GM18507 (cell line): ENCODE results near the gene LYL1.

ENCODE experiments used
- DNase-seq: peaks from one replicate; pipeline ENCODE4 v3.0.0; 2011; ENCODE audit warnings: low read depth; ENCODE audit not compliant: insufficient read length; ENCODE audit errors: extremely low spot score
- FAIRE-seq: peaks from 2 replicates; lab custom pipeline; 2011; peaks lifted over from hg19 to GRCh38; lab: Jason Lieb, UNC

The LYL1 gene

DNA sequence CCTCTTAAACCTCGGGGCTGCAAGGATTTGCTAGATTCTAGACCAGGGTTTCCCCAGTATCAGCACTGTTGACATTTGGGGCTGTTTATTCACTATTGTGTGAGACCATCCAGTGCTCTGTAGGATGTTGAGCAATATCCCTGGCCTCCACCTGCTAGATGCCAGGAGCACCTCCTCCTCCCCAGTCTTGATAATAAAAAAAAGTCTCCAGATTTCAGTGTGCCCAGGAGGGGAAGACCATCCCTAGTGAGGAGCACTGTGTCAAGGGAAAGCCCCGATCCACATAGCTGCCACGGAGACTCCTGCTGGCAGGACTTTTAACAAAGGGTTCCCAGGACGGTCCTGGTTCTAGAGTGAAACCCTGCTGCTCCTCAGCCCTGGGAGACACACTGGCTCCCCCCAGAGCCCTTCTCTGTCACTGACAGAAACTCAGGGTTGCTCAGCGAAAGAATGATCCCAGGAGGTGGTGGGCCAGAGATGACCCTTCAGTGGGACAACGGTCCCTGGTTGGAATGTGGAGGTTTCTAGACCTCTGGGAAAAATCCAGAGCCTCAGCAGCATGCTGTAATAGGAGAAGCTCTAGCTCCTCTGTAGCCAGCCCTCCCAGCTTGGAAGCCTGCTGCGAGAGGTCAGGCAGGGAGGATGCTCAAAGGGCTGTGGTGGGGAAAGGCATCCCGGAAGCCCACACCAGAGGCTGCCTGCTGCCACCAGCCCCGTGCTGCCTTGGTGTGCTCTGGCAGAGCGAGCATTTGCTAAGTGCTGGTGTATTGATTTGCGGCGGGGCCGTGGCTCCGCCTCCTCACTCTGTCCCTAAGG, 20.3 kb downstream of the LYL1 start:
- no peak for FAIRE-seq
- DNase-seq, result no peak

GRCh38 chr19:13079542-13079986, 23.1 kb downstream of the LYL1 start:
- FAIRE-seq (no peak), DNase-seq (no peak)

GRCh38 chr19:13078897-13079541, 23.6 kb downstream of the LYL1 start:
- FAIRE-seq, result no peak

GRCh38 chr19:13078381-13078780, 24.3 kb downstream of the LYL1 start:
- FAIRE-seq, result no peak
- no peak for DNase-seq

More at GRCh38 chr19:13078897-13079541, 23.6 kb downstream of the LYL1 start:
- no peak for DNase-seq

- DNase-seq (no peak), FAIRE-seq (no peak)
Measured at GRCh38 chr19:13077240-13077639, 25.4 kb downstream of the LYL1 start.

GRCh38 chr19:13076787-13077186, 25.9 kb downstream of the LYL1 start:
- no peak for FAIRE-seq

GRCh38 chr19:13076320-13076719, 26.3 kb downstream of the LYL1 start:
- FAIRE-seq (no peak), DNase-seq (no peak)

More at GRCh38 chr19:13076787-13077186, 25.9 kb downstream of the LYL1 start:
- DNase-seq, result no peak

GRCh38 chr19:13074378-13074777, 28.3 kb downstream of the LYL1 start:
- FAIRE-seq (no peak), DNase-seq (no peak)

GRCh38 chr19:13073263-13073662, 29.4 kb downstream of the LYL1 start:
- FAIRE-seq (no peak), DNase-seq (no peak)

DNA sequence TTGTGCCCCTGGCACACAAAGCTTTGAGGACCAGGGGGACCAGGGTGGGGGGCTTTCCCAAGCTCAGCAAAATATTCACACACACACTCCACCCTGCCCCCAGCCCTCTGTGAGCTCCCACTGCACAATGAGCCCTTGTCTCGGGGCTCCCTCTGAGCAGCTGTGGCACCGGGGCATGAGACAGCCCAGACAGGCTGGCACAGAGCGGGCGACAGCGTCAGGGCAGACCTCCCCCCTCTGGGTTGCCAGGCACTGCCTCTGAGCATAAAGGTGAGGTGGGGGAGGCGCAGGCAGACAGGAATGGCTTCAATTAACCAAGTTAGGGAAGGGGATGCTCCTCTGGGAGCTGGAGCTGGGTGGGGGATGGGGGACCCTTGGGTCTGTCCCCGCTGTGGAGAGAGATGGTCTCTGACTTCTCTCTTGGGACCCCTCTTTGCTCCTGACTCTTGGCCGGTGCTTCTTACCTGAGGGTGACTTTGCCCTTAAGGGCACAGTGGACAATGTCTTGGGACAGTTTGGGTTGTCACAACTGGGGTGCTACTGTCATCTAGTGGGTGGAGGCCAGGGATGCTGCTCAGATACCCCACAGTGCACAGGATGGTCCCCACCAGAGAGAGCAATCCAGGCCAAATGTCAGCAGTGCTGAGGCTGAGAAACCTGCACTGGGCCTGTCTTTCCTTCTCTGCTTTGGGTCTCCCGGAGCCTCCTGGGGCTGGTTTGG, 30.3 kb downstream of the LYL1 start:
- FAIRE-seq, result no peak

DNA sequence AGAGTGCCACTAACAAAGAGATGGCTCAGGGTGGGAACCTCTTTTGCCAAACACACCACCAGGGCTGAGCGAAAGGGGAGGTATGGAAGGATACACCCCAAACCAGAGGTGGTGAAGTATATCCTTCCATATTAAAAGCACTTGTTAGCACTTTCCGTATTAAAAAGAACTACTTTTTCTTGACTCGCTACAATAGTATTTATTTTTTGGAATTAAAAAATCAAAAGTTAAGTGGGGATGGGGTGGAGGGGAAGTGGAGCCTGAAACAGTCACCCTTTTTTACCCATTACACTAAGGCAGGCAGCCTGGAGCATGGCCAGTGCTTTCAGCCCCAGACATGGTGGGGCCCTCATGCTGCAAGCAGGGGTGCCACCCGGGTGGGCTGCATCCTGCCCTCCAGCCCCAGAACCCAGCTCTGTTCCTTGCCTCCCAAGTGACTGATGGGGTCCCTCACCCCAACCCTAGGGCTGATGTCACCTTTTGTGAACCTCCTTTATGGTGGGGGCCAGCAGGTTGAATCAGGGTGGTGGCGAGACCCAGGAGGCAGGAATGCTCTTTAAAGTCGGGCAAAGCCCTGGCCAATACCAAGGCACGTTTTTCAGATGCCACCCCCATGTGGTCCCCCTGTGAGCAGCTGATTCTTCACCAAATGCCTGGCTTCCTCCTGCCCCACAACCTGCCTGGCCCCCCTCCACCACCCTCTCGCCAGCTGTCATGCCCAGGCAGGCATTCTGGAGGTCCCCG, 31.0 kb downstream of the LYL1 start:
- no peak for DNase-seq
- FAIRE-seq, result no peak

More for the DNA sequence above, 30.3 kb downstream of the LYL1 start:
- no peak for DNase-seq

DNA sequence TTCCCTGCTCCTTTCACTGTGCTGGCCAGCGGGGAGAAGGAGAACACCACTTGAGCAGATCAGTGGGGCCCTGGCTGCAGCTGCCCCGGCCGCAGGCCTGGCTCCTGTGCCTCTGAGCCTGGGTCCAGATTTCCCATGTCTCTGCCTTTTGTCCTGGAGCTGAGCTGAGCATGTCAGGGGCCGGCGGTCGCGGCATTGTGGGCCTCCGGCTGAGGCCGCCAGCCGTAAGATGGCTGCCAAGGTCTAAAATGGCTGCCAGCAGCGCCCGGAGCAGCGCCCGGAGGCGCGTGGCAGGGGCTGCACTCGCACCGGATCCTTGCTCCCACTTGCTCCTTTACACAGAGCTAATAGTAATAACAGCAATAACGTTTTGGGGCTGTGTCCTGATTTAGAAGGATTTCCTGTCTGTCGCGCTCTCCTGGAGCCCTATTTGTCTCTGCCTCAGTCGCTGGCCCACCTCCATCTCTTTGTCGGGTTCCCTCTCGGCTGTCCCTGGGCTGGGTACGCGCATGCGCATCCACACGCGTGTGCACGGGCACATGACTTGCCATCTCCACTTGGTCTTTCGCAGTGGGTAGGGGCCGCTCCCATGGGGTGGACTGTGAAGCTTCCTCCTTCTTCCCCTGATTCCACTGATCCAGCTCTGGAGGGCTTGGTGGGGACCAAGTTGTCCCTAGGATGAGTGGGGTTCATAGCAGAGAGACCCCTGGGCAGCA, 32.1 kb downstream of the LYL1 start:
- DNase-seq, result no peak
- no peak for FAIRE-seq

DNA sequence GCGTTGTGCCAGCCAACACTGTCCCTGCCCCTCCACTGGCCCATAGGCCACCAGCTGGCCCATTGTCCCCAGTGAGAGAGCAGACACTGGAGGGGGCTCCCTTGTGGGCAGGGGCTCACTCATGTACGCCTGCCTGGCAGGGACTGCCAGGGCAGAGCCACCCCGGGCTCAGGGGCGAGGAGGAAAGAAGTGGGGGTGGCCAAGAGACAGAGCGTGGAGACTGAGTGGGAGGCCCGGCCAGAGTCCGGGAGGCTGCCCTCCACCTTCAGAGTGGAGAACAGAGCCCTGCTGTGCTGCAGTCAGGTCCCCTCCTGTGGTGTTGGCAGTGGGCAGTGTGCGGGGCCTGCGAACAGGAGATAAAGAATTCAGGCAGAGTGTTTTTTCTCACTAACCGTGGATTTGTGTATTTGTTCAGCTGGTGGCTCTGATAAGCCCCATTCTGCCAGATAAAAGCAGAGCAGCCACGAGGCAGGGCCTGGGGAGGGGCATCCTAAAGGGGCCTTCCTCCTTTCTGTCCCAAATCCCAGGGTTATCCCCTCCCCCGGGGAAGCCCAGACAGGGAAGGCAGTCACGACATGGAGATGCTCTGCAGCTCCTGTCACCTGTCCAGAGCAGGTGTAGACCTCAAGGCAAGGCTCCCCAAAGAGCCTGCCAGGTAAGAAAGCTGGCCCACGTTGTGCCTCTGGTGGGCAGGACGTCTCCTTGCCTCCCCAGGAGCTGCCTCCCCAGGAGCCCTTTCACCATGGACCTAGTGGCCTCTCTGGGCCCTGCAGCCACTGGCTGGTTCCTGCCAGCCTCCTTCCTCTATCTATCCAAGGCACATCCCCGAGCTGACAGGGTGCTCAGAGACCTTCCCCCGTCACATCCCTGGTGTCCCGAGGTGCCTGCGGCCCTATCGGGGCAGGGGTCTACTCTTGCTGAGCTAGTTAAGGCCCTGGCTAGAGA, 33.0 kb downstream of the LYL1 start:
- FAIRE-seq (no peak), DNase-seq (no peak)

DNA sequence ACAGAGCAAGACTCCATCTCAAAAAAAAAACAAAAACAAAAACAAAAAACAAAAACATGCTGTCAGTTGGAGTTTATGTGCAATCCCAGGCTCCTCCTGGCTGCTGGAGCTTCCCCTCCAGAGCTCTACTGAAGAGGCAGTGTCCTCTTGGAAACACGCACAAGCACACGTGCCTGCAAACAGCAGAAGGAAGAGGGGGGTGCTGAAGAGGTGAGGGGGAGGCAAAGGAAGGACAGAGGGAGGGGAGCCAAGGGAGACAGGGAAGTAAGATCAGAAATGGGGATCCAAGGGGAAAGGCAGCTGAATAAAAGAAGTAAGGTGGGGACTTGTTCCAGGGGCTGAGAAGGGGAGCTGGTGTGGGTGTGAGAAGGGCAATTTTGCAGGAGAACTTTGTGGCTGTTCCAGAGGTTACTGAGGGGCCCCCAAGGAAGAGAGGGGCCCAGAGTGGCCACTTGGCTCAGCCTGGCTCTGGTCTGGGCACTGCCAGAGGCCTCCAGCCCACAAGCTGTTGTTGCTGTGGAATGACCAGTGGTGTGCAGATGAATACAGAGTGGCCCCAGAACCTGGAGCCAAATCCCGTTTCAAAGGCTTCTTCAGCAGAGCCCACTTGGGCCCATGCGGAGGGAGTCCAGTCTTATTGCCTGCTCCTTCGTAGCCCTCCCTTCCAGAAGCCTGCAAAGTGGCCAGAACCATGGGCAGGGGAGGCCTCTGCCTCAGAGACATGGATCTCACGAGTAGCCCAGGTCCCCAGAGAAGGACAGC, 34.4 kb downstream of the LYL1 start:
- DNase-seq (no peak), FAIRE-seq (no peak)

DNA sequence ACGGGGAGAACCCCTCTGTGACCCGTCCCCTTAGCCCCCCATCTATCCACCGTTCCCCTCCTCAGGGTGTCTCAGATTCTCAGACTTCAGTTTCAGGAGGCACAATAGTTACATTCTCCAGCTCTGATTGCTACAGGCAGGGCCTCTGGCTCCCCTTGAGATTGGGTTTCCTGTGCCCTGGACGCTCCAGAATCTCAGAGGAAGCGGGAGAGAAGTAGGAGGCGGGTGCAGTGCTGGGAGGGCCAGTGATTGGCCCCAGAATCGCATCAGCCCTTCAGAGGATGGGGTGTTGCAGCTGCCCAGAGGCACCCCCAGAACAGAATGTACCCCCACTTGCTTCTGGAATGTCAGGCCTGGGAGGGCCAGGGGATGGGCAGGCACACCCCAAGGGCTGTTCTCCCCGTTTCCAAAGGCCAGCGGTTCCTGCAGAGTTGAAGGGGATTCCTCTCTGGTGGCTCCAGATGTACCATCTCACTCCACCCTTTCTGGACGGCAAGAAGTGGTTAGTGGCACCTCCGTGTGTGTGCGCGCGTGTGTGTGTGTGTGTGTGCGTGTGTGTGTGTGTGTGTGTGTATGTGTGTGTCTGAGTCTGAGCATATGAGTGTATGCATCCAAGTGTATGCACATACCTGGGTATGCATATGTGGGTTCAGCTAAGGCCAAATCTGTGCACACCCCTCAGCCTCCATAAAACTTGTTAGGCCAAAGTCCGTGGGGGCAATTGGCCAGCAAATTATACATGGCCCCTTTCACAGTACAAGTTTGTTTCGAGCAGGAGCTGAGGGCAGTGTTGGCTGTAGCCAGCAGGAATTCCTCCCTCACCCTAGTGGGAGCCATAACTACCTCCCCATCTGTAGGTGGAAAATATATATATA, 35.5 kb downstream of the LYL1 start:
- DNase-seq (no peak), FAIRE-seq (no peak)

- DNase-seq (no peak), FAIRE-seq (no peak)
Measured at GRCh38 chr19:13066226-13066625, 36.4 kb downstream of the LYL1 start.
